ENCODE results near the gene SNHG17. TPM values are rescaled to one million over a fixed set of nuclear protein-coding genes. Genes with fewer than 3 reads are reported as not detected.
A peak's percentile ranks its signal among the peaks of the same experiment; 100 is the strongest.

SNHG17 gene
- total and polyA plus RNA-seq, 12 donors = 6.4 to 68.0 (median 22.3) TPM

GRCh38 chr20:38452880-38453624 lies 17.9 kb upstream of the SNHG17 start:
- TF ChIP-seq, protein P1, sequence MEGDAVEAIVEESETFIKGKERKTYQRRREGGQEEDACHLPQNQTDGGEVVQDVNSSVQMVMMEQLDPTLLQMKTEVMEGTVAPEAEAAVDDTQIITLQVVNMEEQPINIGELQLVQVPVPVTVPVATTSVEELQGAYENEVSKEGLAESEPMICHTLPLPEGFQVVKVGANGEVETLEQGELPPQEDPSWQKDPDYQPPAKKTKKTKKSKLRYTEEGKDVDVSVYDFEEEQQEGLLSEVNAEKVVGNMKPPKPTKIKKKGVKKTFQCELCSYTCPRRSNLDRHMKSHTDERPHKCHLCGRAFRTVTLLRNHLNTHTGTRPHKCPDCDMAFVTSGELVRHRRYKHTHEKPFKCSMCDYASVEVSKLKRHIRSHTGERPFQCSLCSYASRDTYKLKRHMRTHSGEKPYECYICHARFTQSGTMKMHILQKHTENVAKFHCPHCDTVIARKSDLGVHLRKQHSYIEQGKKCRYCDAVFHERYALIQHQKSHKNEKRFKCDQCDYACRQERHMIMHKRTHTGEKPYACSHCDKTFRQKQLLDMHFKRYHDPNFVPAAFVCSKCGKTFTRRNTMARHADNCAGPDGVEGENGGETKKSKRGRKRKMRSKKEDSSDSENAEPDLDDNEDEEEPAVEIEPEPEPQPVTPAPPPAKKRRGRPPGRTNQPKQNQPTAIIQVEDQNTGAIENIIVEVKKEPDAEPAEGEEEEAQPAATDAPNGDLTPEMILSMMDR (IDR thresholded peaks at IDR 0.05) = no peak
- no peak for TF ChIP-seq POLR2A (IDR thresholded peaks at IDR 0.05)
- H3K27me3 ChIP-seq = no peaks in the 10 kb centered on the region
- no peak overlapping the region for H3K4me3 ChIP-seq
- H3K4me1 ChIP-seq (replicated peaks in 1 of 2) = no peaks in the 10 kb centered on the region
- peak in 2 of 7 donors; percentile 33 to 40 for DNase-seq
- H3K9me3 ChIP-seq (replicated peaks in 1 of 3) = no peaks in the 10 kb centered on the region
- H3K36me3 ChIP-seq (replicated peaks in 1 of 2) = peaks cover 0 to 20% of the 10 kb centered on the region in 2 donors
- H3K27ac ChIP-seq = peak overlapping the region in 2 of 5 donors; percentile 17 to 45
- intact Hi-C loops (cut with DNase I) = no loop called here
- 81 to 85% (median 82%) methylated on average over 15 to 19 of the region's 19 CpGs for WGBS, 4 donors

- Histone ChIP-seq H3K36me3 (replicated peaks in 1 of 2) (peaks cover 0 to 20% of the 10 kb centered on the region in 2 donors), H3K9me3 (replicated peaks in 1 of 3) (no peaks in the 10 kb centered on the region), H3K27me3 (no peaks in the 10 kb centered on the region), H3K4me1 (replicated peaks in 1 of 2) (peaks cover 5 to 10% of the 10 kb centered on the region in 2 donors), H3K27ac (no peak overlapping the region), H3K4me3 (no peak overlapping the region)
- TF ChIP-seq, protein P1 (IDR thresholded peaks at IDR 0.05) = no peak
- no peak for TF ChIP-seq POLR2A (IDR thresholded peaks at IDR 0.05)
- no peak for DNase-seq
- intact Hi-C loops (cut with DNase I) = no loop called here
- 90 to 95% (median 93%) methylated on average over 7 of the region's 7 CpGs for WGBS, 4 donors
Measured at GRCh38 chr20:38450412-38450975, 15.4 kb upstream of the SNHG17 start.

GRCh38 chr20:38449046-38449445 lies 13.9 kb upstream of the SNHG17 start:
- Histone ChIP-seq H3K36me3 (replicated peaks in 1 of 2) (peaks cover 0 to 20% of the 10 kb centered on the region in 2 donors), H3K4me1 (replicated peaks in 1 of 2) (peaks cover 5 to 10% of the 10 kb centered on the region in 2 donors), H3K9me3 (replicated peaks in 1 of 3) (no peaks in the 10 kb centered on the region), H3K27me3 (no peaks in the 10 kb centered on the region), H3K4me3 (no peak overlapping the region), H3K27ac (no peak overlapping the region)
- WGBS, 4 donors = 90 to 94% (median 92%) methylated on average over 3 of the region's 3 CpGs
- TF ChIP-seq POLR2A (IDR thresholded peaks at IDR 0.05) = no peak
- TF ChIP-seq, protein P1 (IDR thresholded peaks at IDR 0.05) = no peak
- intact Hi-C loops (cut with DNase I) = no loop called here
- no peak for DNase-seq

GRCh38 chr20:38447931-38448675 lies 13.0 kb upstream of the SNHG17 start:
- intact Hi-C loops (cut with DNase I) = no loop called here
- DNase-seq = no peak
- H3K9me3 ChIP-seq (replicated peaks in 1 of 3) = no peaks in the 10 kb centered on the region
- H3K36me3 ChIP-seq (replicated peaks in 1 of 2) = peaks cover 0 to 20% of the 10 kb centered on the region in 2 donors
- TF ChIP-seq, protein P1 (IDR thresholded peaks at IDR 0.05) = no peak
- TF ChIP-seq POLR2A (IDR thresholded peaks at IDR 0.05) = no peak
- H3K4me3 ChIP-seq = no peak overlapping the region
- no peak overlapping the region for H3K27ac ChIP-seq
- peaks cover 5 to 10% of the 10 kb centered on the region in 2 donors for H3K4me1 ChIP-seq (replicated peaks in 1 of 2)
- no peaks in the 10 kb centered on the region for H3K27me3 ChIP-seq
- WGBS, 4 donors = 90 to 93% (median 91%) methylated on average over 10 of the region's 10 CpGs
